HL-60 (cell line): ENCODE results near the gene ASPSCR1.

Experiments used
- DNase-seq, 2 experiments: peaks; one replicate each; pipeline ENCODE4 v3.0.0-alpha.2; 2010 to 2020; ENCODE audit warnings: low read depth in 1 of 2, low spot score in 1 of 2
- H3K27ac ChIP-seq: fragments of 250-450 bp; sonication (Bioruptor Pico); replicated peaks from 2 replicates; pipeline ENCODE4 v1.5.1; 2020; ENCODE audit warnings: mild to moderate bottlenecking, moderate library complexity
- H3K27me3 ChIP-seq: fragments of 250-450 bp; sonication (Bioruptor Pico); 2 replicates; pipeline ENCODE4 v1.5.1; 2021; ENCODE audit warnings: mild to moderate bottlenecking, moderate library complexity; ENCODE audit not compliant: insufficient read depth, poor library complexity, severe bottlenecking
- H3K4me3 ChIP-seq: replicated peaks from 2 replicates; pipeline ENCODE4 v1.5.1; 2011; ENCODE audit warnings: mild to moderate bottlenecking, control low read depth, low read length; ENCODE audit not compliant: insufficient read depth
- GABPA ChIP-seq: IDR thresholded peaks from 2 replicates; pipeline ENCODE4 v1.6.1; 2012; ENCODE audit warnings: low read depth
- POLR2AphosphoS5 ChIP-seq: IDR thresholded peaks from 2 replicates; pipeline ENCODE4 v1.6.1; 2012; ENCODE audit warnings: low read depth
- SPI1 ChIP-seq: IDR thresholded peaks from 2 replicates; pipeline ENCODE4 v1.6.1; 2012; ENCODE audit warnings: low read depth, mild to moderate bottlenecking, borderline replicate concordance
- TF ChIP-seq, protein P1 (sequence below): IDR thresholded peaks from 2 replicates; pipeline ENCODE4 v1.6.1; 2012; ENCODE audit warnings: low read depth; ENCODE audit not compliant: insufficient replicate concordance
- TF ChIP-seq, protein P2 (sequence below): IDR thresholded peaks from one replicate; pipeline ENCODE4 v1.5.1; 2011; ENCODE audit warnings: low read length, control low read depth, inconsistent platforms; ENCODE audit not compliant: insufficient read depth

The ASPSCR1 gene

DNA sequence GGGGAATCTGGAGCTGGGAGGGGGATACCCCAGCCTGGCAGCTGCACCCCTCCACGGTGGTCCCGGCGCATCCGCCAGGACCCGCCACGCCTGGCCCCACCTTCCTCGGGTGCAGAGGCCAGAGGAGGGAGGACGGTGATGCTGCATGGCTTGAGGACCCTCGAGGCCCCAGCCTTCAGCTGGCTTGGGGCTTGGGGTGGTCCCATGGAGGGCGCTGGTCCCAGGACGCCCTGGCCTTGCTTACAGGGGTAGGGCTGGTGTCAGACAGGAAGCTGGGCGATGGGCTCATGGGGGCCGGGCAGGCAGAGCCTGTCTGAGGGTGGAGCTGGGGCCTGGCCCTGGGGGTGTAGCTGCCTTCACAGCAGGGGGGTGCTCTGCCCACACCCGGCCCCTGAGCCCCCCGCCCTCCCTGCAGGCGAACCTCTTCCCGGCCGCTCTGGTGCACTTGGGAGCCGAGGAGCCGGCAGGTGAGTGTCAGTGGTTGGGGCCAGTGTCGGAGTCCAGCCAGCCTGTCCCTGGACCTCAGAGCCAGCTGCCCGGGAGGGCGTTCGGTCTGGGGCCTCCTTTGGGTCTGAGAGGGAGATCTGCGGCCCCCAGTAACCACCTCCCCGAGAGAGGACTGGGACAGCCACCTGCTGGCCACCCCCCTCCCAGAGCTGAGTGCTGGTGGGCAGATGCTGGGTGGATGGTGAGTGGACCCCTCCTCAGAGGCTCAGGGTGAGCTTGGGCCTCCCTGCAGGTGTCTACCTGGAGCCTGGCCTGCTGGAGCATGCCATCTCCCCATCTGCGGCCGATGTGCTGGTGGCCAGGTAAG, 38.8 kb downstream of the ASPSCR1 start:
- no peak for TF ChIP-seq POLR2AphosphoS5
- no peak for TF ChIP-seq GABPA
- TF ChIP-seq SPI1 = no peak
- TF ChIP-seq, protein P1, sequence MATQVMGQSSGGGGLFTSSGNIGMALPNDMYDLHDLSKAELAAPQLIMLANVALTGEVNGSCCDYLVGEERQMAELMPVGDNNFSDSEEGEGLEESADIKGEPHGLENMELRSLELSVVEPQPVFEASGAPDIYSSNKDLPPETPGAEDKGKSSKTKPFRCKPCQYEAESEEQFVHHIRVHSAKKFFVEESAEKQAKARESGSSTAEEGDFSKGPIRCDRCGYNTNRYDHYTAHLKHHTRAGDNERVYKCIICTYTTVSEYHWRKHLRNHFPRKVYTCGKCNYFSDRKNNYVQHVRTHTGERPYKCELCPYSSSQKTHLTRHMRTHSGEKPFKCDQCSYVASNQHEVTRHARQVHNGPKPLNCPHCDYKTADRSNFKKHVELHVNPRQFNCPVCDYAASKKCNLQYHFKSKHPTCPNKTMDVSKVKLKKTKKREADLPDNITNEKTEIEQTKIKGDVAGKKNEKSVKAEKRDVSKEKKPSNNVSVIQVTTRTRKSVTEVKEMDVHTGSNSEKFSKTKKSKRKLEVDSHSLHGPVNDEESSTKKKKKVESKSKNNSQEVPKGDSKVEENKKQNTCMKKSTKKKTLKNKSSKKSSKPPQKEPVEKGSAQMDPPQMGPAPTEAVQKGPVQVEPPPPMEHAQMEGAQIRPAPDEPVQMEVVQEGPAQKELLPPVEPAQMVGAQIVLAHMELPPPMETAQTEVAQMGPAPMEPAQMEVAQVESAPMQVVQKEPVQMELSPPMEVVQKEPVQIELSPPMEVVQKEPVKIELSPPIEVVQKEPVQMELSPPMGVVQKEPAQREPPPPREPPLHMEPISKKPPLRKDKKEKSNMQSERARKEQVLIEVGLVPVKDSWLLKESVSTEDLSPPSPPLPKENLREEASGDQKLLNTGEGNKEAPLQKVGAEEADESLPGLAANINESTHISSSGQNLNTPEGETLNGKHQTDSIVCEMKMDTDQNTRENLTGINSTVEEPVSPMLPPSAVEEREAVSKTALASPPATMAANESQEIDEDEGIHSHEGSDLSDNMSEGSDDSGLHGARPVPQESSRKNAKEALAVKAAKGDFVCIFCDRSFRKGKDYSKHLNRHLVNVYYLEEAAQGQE = no peak
- TF ChIP-seq, protein P2, sequence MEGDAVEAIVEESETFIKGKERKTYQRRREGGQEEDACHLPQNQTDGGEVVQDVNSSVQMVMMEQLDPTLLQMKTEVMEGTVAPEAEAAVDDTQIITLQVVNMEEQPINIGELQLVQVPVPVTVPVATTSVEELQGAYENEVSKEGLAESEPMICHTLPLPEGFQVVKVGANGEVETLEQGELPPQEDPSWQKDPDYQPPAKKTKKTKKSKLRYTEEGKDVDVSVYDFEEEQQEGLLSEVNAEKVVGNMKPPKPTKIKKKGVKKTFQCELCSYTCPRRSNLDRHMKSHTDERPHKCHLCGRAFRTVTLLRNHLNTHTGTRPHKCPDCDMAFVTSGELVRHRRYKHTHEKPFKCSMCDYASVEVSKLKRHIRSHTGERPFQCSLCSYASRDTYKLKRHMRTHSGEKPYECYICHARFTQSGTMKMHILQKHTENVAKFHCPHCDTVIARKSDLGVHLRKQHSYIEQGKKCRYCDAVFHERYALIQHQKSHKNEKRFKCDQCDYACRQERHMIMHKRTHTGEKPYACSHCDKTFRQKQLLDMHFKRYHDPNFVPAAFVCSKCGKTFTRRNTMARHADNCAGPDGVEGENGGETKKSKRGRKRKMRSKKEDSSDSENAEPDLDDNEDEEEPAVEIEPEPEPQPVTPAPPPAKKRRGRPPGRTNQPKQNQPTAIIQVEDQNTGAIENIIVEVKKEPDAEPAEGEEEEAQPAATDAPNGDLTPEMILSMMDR = no peak
- Histone ChIP-seq H3K4me3 (no peak overlapping the region), H3K27ac (no peak overlapping the region), H3K27me3 (no peaks in the 10 kb centered on the region)
- no peak for DNase-seq

DNA sequence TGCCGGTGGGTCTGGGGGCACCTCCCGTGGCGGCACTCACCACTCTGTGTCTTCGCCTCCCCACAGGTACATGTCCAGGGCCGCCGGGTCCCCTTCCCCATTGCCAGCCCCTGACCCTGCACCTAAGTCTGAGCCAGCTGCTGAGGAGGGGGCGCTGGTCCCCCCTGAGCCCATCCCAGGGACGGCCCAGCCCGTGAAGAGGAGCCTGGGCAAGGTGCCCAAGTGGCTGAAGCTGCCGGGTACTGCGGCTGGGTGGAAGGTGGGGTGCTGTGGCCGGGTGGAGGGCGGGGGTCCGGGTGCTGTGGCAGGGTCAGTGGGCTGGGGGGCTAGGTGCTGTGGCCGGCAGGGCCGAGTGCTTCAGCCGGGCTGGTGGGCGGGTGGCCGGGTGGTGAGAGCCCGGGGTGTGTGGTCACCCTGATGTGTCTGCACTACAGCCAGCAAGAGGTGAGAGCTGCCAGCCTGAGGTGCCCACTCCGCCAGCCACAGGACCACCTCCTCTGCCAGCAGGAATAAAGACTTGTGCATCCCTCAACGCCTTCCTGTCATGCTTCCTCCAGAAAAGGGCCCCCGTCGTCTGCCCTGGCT, 39.5 kb downstream of the ASPSCR1 start:
- DNase-seq = no peak
- Histone ChIP-seq H3K27me3 (no peaks in the 10 kb centered on the region), H3K4me3 (no peak overlapping the region), H3K27ac (no peak overlapping the region)
- TF ChIP-seq POLR2AphosphoS5 = no peak

DNA sequence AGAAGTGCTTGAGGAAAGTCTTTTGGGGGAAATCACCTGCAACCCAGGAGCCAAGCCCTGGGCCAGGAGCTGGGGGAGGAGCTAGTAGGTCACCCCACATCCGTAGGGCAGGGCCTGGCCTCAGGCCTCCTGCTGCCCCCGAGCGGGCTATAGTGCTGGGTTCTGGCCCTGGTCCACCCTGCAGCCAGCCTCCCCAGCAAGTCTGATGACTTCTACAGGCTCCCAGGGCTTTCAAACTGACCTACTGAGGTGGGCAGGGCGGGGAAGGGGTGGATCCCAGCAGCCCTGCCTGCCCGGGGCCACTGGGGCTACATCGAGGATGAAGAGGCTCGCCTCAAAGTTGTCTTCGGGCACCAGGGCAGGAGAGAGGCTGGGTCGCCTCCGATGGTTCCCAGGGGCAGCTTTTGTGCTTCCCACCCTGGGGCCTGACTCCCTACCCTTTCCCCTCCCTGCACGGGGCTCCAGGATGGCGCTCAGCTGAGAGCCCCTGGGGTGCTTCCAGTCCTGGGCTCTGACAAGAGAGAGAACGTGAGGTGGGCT, 40.3 kb downstream of the ASPSCR1 start:
- Histone ChIP-seq H3K27me3 (no peaks in the 10 kb centered on the region), H3K27ac (no peak overlapping the region), H3K4me3 (no peak overlapping the region)
- TF ChIP-seq, protein P1 = no peak
- TF ChIP-seq, protein P2 = no peak
- no peak for TF ChIP-seq POLR2AphosphoS5
- DNase-seq = no peak

DNA sequence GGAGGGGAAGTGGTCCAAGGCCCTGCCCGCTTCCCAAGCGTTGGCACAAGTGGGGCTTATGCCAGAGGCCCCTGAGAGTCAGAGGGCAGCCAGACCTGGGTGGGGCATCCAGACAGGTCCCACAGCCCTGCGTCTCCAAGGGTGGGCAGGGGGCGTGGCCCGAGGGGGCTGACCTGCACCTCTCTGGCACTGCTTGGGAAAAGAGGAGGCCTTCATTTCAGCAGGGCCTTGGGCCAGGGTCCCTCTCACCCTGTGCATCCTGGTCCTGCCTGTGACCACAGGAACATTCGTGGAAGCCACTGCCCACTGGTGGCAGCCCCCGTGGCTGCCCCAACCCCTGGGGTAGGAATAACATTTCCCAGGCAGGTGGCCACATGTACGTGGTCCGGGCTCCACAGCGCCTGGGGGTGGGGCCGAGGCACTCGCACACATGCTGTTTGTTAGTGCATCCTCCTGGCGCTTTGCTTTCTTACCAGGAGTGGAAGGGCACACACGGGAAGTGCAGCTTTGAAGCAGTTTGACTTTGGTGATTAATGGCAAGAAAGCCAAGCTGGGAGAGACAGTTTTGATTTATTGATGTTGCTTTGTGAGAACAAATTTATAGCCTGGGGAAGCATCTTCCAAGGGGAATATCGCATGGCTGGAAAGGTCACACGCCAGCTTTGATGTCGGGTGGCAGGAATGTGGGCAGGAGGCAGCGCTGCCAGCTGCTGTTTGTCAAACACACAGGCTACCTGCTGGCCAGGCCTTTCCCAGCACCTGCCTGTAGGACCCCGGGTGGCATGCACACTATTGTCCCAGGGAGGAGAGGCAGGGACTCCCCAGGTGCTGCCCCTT, 40.9 kb downstream of the ASPSCR1 start:
- no peak for DNase-seq
- Histone ChIP-seq H3K27ac (no peak overlapping the region), H3K4me3 (no peak overlapping the region), H3K27me3 (no peaks in the 10 kb centered on the region)
- TF ChIP-seq, protein P2 = no peak
- TF ChIP-seq, protein P1 = no peak
- TF ChIP-seq SPI1 = no peak
- TF ChIP-seq POLR2AphosphoS5 = no peak; the same call in none of the 2 replicates
- no peak for TF ChIP-seq GABPA
